Globus pallidus (tissue), 1 donor: Measurements from ENCODE around the gene CR2.
A peak's percentile ranks its signal among the peaks of the same experiment; 100 is the strongest.
"Not testable (repeated sequence)": the region's sequence is repeated elsewhere in the genome, so short reads cannot be mapped to it uniquely, and the experiment has no call there.

Experiments used
- DNase-seq: peaks from one replicate; pipeline ENCODE4 v3.0.0-alpha.2; 2015; ENCODE audit warnings: low spot score

The CR2 gene

GRCh38 chr1:207444514-207445217, 9.5 kb upstream of the CR2 start:
- no peak for DNase-seq

GRCh38 chr1:207453710-207454045, 450 bp upstream of the CR2 start:
- no peak for DNase-seq

DNA sequence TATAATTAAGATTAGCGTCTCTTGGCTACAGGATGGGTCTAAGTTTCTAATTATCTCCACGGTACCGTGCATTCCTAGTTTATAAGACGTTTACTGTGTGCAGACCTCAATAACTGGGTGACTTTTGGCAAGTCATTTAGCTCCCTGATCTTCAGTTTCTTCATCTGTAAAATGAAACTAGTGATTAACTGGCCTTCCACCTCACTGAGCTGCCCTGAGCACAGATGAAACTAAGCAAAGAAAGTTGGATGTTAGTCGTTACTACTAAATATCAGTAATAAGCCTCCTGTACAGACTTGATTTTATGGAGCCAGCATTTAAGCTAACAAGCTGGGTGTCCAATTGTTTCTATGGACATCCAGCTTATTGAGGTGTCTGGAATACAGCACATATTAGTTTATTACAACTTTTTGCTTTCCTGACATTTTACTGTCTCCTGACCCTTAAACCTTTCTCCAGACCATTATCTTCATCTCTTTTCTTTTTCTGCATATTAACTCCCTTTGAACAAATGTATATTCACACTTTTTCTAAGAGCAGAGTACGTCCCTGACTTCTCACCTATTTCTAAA, 1.1 kb downstream of the CR2 start:
- DNase-seq, result no peak

- no peak for DNase-seq
Observed at GRCh38 chr1:207458414-207458813, 4.3 kb downstream of the CR2 start.

- DNase-seq, result no peak
Observed at GRCh38 chr1:207459008-207459407, 4.9 kb downstream of the CR2 start.

GRCh38 chr1:207461649-207462048, 7.5 kb downstream of the CR2 start:
- no peak for DNase-seq

DNA sequence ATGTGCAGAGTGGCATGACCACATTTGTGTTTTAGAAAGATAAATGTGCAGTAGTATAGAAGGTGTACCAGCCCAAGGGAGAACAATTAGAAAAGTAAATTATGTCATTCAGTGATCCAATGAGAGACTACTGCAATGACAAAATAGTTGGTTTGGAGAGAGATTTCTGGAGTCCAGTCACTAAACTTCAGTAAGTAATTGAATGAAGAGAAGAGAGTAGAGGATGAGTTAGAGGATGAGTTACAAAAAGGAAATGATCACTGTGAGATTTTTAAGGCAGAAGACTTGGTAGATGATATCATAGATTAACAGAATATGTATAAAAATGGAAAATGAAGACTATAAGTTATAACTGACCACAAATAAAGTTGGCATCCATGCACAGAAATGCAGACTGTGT, 8.4 kb downstream of the CR2 start:
- no peak for DNase-seq

DNA sequence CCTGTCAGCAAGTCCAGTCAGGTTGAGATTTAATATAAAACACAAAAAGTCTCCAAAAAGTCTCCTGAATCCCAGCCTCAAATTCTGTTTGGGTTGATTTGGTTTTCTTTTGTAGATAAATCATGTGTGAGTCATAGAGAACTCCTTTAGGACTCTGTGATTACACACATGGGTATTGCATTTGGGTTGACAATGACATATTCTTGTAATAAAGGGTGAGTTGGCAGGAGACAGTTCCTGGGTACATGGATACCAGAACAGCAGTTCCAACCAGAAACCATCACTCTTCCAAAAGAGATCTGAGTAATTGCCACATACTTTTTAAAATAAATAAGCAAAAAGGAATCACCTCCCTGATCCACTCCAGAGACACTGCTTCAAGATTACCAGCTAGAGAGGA, 8.9 kb downstream of the CR2 start:
- DNase-seq, result no peak

DNA sequence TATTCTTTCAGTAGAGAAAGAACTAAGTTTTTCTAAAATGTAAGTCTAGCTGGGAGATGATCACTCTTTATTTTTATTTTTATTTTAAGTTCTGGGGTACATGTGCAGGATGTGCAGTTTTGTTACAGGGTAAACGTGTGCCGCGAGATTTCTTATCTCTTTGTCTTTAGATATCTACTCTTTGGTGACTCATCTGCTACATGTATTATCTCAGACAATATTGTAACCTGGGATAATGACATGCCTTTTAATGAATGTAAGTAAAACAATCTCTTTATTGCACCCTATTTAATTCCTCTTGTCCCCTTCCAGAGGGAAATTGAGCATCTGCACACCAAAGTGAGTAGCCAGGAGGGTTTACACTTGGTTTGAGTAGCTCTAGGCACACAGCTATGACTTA, 9.4 kb downstream of the CR2 start:
- no peak for DNase-seq

DNA sequence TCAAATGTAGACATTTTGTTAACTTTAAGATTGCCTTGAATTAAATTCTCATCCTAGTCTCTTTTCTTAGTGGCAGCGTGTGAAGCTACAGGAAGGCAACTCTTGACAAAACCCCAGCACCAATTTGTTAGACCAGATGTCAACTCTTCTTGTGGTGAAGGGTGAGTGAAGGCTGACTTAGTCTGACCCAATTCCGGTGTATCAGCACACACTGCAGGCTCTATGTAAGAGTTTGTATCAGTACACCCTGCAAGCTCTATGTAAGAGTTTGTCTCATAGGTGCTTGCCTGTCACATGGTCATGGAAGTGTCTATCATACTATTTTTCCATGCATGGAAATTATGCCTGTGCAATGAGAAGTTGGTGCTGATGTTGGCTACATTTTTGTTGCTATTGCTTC, 16.8 kb downstream of the CR2 start:
- no peak for DNase-seq

- no peak for DNase-seq
Observed at GRCh38 chr1:207474210-207474609, 20.1 kb downstream of the CR2 start.

DNA sequence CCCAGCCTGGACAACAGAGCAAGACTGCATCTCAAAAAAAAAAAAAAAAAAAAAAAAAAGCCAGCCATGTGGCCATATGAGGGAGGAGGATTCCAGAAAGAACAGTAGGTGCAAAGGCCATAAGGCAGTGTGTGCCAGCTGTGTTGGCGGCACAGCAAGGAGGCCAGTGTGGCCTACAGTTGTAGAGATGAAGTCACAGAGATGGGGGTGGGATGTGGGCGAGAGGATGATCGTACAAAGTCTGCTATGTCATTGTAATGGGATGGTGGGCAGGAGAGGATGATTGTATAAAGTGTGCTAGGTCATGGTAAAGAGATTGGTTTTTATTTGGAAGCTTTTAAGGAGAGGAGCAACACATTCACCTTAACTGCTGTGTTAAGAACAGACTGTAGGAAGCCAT, 32.1 kb downstream of the CR2 start:
- no peak for DNase-seq

DNA sequence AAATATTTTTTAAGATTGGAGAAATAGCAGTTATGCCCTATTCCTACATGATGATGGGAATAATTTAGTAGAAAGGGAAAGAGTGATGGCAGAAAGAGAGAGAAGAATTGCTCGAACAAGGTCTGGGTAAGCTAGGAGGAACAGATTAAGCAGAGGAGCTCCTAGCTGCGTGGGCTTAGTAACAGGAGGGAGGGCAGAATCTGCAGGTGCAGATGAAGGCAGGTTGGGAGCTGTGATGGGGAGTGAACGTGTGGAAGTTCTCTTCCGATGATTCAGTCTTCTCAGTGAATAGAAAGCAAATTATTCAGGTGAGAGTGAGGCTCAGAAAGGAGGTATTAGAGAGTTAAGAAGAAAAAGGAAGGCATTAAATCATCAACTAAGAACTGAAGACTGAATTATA, 33.5 kb downstream of the CR2 start:
- DNase-seq, result no peak

- no peak for DNase-seq
Observed at GRCh38 chr1:207493212-207493611, 39.1 kb downstream of the CR2 start.

DNA sequence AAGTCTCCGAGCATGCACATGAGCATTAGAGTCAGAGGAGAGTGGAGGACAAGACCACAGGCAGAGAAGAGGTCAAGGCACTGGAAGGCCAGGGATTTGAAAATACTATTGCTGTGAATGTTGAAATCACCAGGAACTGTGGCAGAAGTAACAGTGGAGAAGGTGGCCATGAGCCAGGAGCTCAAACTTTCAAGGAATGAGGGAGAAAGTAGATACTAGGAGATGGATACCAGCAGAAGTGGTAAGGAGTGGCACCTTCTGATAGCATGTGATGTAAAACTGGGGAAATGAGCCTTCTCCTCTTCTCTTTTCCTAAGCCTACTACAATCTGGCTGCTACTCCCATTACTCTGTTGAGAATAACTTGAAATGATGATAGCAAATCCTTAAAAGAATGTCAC, 40.0 kb downstream of the CR2 start:
- no peak for DNase-seq

DNA sequence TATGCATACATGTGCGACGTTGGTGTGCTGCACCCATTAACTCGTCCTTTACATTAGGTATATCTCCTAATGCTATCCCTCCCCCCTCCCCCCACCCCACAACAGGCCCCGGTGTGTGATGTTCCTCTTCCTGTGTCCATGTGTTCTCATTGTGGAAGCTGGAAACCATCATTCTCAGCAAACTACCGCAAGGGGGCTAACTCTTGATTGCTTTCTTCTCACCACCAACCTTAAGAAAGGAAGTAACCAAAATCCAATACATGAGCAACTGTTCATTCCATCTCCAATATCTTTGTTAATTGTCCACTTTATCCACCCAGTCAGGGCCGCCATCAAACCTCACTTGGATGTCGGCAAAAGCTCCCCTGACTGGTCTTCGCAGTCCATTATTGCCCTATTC, 41.2 kb downstream of the CR2 start:
- DNase-seq, result not testable (repeated sequence)

- no peak for DNase-seq
Observed at GRCh38 chr1:207495801-207496792, 42.0 kb downstream of the CR2 start, which contains the start of gene CR1. TSS of gene CR1 (plus strand) at chr1:207496157. CDS start at chr1:207496268, 111 bp downstream.

GRCh38 chr1:207497941-207498340, 43.8 kb downstream of the CR2 start:
- DNase-seq, result no peak

- peak; percentile 79 for DNase-seq
Observed at GRCh38 chr1:207499573-207499972, 45.4 kb downstream of the CR2 start.

DNA sequence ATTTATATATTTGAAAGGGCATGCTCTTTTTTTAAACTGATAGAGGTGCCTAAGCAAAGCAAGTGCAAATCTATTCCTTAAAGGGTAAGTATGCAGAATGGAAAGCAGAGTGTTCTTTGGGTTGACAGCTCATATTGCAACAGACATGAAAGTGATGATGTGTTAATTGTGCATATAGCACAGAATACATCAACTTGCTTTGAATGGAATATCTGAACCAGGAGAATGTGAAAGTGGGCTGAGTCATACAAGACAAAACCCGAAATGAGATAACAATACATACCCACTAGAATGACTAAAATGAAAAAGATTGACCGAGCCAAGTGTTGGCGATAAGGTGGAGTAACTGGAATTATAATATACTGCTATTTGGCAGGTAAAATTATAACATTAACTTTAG, 46.2 kb downstream of the CR2 start:
- no peak for DNase-seq

- no peak for DNase-seq
Observed at GRCh38 chr1:207501071-207501470, 46.9 kb downstream of the CR2 start.

DNA sequence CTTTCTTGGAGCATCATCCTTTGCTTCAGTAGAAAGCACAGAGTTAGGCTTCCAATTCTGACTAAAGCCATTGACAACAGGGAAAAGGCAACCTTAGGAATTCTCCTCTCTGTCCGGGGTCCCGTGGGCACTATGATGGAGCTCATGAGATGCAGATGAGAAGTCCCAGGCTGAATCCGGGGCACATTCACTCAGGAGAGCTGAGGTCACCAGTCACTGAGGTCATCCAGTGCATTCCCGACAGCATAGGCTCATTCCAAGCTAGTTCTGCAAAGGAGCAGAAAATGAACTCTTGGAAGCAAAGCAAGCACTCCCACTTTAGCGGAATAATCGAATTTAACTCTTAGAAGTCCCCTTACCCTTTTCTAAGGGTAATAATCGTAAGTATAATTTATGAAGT, 48.6 kb downstream of the CR2 start:
- no peak for DNase-seq

- no peak for DNase-seq
Observed at GRCh38 chr1:207503950-207504349, 49.8 kb downstream of the CR2 start.
